ENCODE measurements around the gene CYP8B1. TPM values are rescaled to one million over a fixed set of nuclear protein-coding genes. Genes with fewer than 3 reads are reported as not detected.

CYP8B1 gene
- total and polyA plus RNA-seq, 3 experiments from 2014 or later: not detected

GRCh38 chr3:42855219-42855546, 20.5 kb downstream of the CYP8B1 start:
- ChIA-PET POLR2A (no interaction called here), CTCF (no interaction called here)
- Histone ChIP-seq H3K4me3 (ENCODE audit: low read length) (no peak overlapping the region), H3K36me3 (ENCODE audit: insufficient read depth, low read length) (no peaks in the 10 kb centered on the region), H3K4me1 (ENCODE audit: insufficient read depth, low read length) (no peaks in the 10 kb centered on the region), H3K9me3 (ENCODE audit: low read length) (no peaks in the 10 kb centered on the region), H3K27ac (ENCODE audit: low read depth, low read length) (no peak overlapping the region), H3K27me3 (ENCODE audit: insufficient read depth, low read length, poor library complexity, severe bottlenecking) (no peaks in the 10 kb centered on the region)
- Mint-ChIP-seq H3K4me1 (no peaks in the 10 kb centered on the region), H3K27ac (peak overlapping the region in 1 of 8 donors; percentile 13), H3K27me3 (peaks cover 11 to 35% of the 10 kb centered on the region in 2 donors), H3K36me3 (peaks cover 0 to 20% (median 0%) of the 10 kb centered on the region in 3 donors), H3K9me3 (no peaks in the 10 kb centered on the region), H3K4me3 (no peak overlapping the region)
- DNase-seq: no peak

DNA sequence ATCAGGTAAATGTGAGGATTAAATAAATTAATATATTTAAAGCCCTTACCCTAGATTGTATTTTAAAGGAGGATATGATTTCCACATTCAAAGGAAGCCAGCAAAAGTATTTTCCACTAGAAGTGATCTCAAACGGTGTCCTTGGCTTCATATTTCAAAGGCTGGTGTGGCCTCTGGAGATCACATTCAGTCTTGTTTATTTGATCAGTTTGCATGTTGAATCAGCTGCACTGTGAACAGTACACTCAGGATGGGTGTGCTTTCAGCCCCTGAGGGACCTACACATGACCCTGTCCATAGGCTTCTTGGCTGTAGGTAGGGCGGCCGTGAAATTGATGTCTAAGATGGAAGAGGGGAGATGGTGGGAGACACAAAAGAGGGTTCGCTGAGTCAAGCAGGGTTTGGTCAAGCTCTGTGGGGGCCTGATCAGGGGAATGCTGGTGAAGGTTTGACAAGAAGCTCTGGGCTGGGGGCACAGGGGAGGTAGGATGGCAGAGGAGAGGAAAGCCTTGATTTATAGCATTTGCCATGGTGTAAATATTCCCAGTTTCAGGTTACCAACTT, 21.9 kb downstream of the CYP8B1 start:
- no peak overlapping the region for H3K27ac Mint-ChIP-seq
- no peaks in the 10 kb centered on the region for H3K4me1 ChIP-seq (ENCODE audit: insufficient read depth, low read length)
- no peaks in the 10 kb centered on the region for H3K4me1 Mint-ChIP-seq
- H3K9me3 ChIP-seq (ENCODE audit: low read length): no peaks in the 10 kb centered on the region
- no peaks in the 10 kb centered on the region for H3K27me3 ChIP-seq (ENCODE audit: insufficient read depth, low read length, poor library complexity, severe bottlenecking)
- H3K36me3 ChIP-seq (ENCODE audit: insufficient read depth, low read length): no peaks in the 10 kb centered on the region
- H3K4me3 ChIP-seq (ENCODE audit: low read length): no peak overlapping the region
- peaks cover 0 to 17% (median 0%) of the 10 kb centered on the region in 3 donors for H3K36me3 Mint-ChIP-seq
- peaks cover 11 to 28% of the 10 kb centered on the region in 2 donors for H3K27me3 Mint-ChIP-seq
- H3K4me3 Mint-ChIP-seq: no peak overlapping the region
- no peaks in the 10 kb centered on the region for H3K9me3 Mint-ChIP-seq
- DNase-seq: no peak
- ChIA-PET POLR2A (no interaction called here), CTCF (no interaction called here)
- no peak overlapping the region for H3K27ac ChIP-seq (ENCODE audit: low read depth, low read length)

GRCh38 chr3:42853056-42853455, 22.6 kb downstream of the CYP8B1 start:
- no peak overlapping the region for H3K4me3 ChIP-seq (ENCODE audit: low read length)
- Mint-ChIP-seq H3K4me1 (no peaks in the 10 kb centered on the region), H3K27ac (no peak overlapping the region), H3K9me3 (no peaks in the 10 kb centered on the region), H3K36me3 (peaks cover 0 to 15% (median 0%) of the 10 kb centered on the region in 3 donors), H3K27me3 (peaks cover 11 to 24% of the 10 kb centered on the region in 2 donors), H3K4me3 (no peak overlapping the region)
- no peak overlapping the region for H3K27ac ChIP-seq (ENCODE audit: low read depth, low read length)
- ChIA-PET POLR2A (no interaction called here), CTCF (interaction anchor here (1.1 kb wide), 1 partner anchor 14 kb away, joined by 4 read pairs; no protein-coding TSS in a partner anchor)
- H3K4me1 ChIP-seq (ENCODE audit: insufficient read depth, low read length): no peaks in the 10 kb centered on the region
- no peak for DNase-seq
- H3K9me3 ChIP-seq (ENCODE audit: low read length): no peaks in the 10 kb centered on the region
- H3K36me3 ChIP-seq (ENCODE audit: insufficient read depth, low read length): no peaks in the 10 kb centered on the region
- H3K27me3 ChIP-seq (ENCODE audit: insufficient read depth, low read length, poor library complexity, severe bottlenecking): no peaks in the 10 kb centered on the region

- ChIA-PET POLR2A (no interaction called here), CTCF (interaction anchor here (1.1 kb wide), 1 partner anchor 15 kb away, joined by 4 read pairs; no protein-coding TSS in a partner anchor)
- Mint-ChIP-seq H3K4me3 (no peak overlapping the region), H3K27ac (no peak overlapping the region), H3K4me1 (peaks cover under 1 to 5% (median 4%) of the 10 kb centered on the region in 3 donors), H3K9me3 (no peaks in the 10 kb centered on the region), H3K36me3 (peaks cover 0 to 15% (median 0%) of the 10 kb centered on the region in 3 donors), H3K27me3 (peaks cover 11 to 24% of the 10 kb centered on the region in 2 donors)
- Histone ChIP-seq H3K4me1 (ENCODE audit: insufficient read depth, low read length) (peaks cover 3% of the 10 kb centered on the region), H3K9me3 (ENCODE audit: low read length) (no peaks in the 10 kb centered on the region), H3K27me3 (ENCODE audit: insufficient read depth, low read length, poor library complexity, severe bottlenecking) (no peaks in the 10 kb centered on the region), H3K4me3 (ENCODE audit: low read length) (no peak overlapping the region), H3K27ac (ENCODE audit: low read depth, low read length) (no peak overlapping the region), H3K36me3 (ENCODE audit: insufficient read depth, low read length) (no peaks in the 10 kb centered on the region)
- DNase-seq: no peak
These were observed 23.2 kb downstream of the CYP8B1 start for GRCh38 chr3:42852441-42852840.

DNA sequence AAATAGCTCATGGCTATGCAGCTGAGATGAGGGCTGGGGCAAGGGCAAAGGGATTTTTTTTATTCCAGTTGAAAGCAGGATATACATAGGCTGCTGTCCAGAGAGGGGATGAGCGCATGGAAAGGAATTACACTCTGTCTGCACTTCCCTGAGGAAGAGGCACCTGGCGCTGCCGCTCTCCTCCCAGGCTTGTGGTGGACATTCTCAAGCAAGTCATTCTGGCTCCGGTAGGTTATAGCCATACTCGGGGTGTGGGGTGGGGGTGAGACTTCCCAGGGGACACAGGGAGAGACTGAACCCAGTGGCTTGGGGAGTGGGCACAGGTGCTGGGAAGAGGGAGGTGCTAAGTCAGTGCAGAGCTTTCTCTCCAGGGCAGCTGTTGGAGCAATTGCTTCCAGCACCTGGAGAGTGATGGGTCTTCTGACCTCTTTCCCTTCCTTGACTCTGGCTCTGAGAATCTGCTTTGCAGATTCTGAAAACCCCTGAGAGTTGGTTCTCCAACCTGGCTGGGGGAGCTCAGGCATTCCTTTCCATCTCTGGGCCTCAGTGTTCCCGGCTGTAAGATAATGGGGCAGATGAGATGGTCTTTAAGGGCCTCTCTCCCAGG, 24.3 kb downstream of the CYP8B1 start:
- H3K27ac Mint-ChIP-seq: no peak overlapping the region
- H3K27me3 Mint-ChIP-seq: peaks cover 8 to 15% of the 10 kb centered on the region in 2 donors
- Histone ChIP-seq H3K4me3 (ENCODE audit: low read length) (no peak overlapping the region), H3K4me1 (ENCODE audit: insufficient read depth, low read length) (peaks cover 9% of the 10 kb centered on the region), H3K27me3 (ENCODE audit: insufficient read depth, low read length, poor library complexity, severe bottlenecking) (no peaks in the 10 kb centered on the region), H3K9me3 (ENCODE audit: low read length) (no peaks in the 10 kb centered on the region), H3K27ac (ENCODE audit: low read depth, low read length) (no peak overlapping the region), H3K36me3 (ENCODE audit: insufficient read depth, low read length) (no peaks in the 10 kb centered on the region)
- peaks cover 0 to 5% (median 0%) of the 10 kb centered on the region in 3 donors for H3K36me3 Mint-ChIP-seq
- POLR2A ChIA-PET: no interaction called here
- CTCF ChIA-PET: interaction anchor here (1.0 kb wide), 1 partner anchor 8 kb away, joined by 3 read pairs; no protein-coding TSS in a partner anchor
- H3K4me1 Mint-ChIP-seq: peaks cover 9 to 15% (median 14%) of the 10 kb centered on the region in 3 donors
- H3K4me3 Mint-ChIP-seq: no peak overlapping the region
- no peaks in the 10 kb centered on the region for H3K9me3 Mint-ChIP-seq
- no peak for DNase-seq

DNA sequence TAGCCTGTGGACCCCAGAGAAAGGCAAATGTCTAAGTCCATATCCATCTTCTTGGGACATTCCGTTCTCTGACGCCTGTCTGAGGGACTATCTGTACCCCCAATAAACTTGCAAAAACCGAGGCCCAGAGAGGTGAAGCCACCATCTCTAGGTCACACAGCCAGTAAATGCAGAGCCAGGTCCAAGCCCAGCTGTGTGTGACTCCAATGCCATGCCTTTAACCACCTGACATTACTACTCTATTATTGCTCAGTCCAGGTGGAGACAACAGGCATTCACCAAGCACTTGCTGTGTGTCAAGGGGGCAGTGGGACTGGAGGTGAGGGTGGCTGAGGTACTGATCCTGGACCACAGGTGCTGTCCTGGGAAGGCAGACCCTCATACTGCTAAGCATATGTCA, 25.4 kb downstream of the CYP8B1 start:
- Mint-ChIP-seq H3K4me3 (no peak overlapping the region), H3K4me1 (peaks cover 9 to 15% (median 14%) of the 10 kb centered on the region in 3 donors), H3K36me3 (peaks cover 0 to 2% (median 0%) of the 10 kb centered on the region in 3 donors), H3K27ac (no peak overlapping the region), H3K9me3 (no peaks in the 10 kb centered on the region), H3K27me3 (peaks cover 5 to 11% of the 10 kb centered on the region in 2 donors)
- Histone ChIP-seq H3K27me3 (ENCODE audit: insufficient read depth, low read length, poor library complexity, severe bottlenecking) (no peaks in the 10 kb centered on the region), H3K9me3 (ENCODE audit: low read length) (no peaks in the 10 kb centered on the region), H3K4me1 (ENCODE audit: insufficient read depth, low read length) (peaks cover 9% of the 10 kb centered on the region), H3K36me3 (ENCODE audit: insufficient read depth, low read length) (no peaks in the 10 kb centered on the region), H3K27ac (ENCODE audit: low read depth, low read length) (no peak overlapping the region), H3K4me3 (ENCODE audit: low read length) (no peak overlapping the region)
- ChIA-PET POLR2A (no interaction called here), CTCF (interaction anchor here (1.0 kb wide), 1 partner anchor 9 kb away, joined by 3 read pairs; no protein-coding TSS in a partner anchor)
- DNase-seq: no peak

- Histone ChIP-seq H3K4me3 (ENCODE audit: low read length) (no peak overlapping the region), H3K9me3 (ENCODE audit: low read length) (no peaks in the 10 kb centered on the region), H3K36me3 (ENCODE audit: insufficient read depth, low read length) (no peaks in the 10 kb centered on the region), H3K27me3 (ENCODE audit: insufficient read depth, low read length, poor library complexity, severe bottlenecking) (no peaks in the 10 kb centered on the region), H3K27ac (ENCODE audit: low read depth, low read length) (no peak overlapping the region), H3K4me1 (ENCODE audit: insufficient read depth, low read length) (peaks cover 9% of the 10 kb centered on the region)
- Mint-ChIP-seq H3K36me3 (no peaks in the 10 kb centered on the region), H3K4me3 (no peak overlapping the region), H3K9me3 (no peaks in the 10 kb centered on the region), H3K27me3 (peaks cover 4% of the 10 kb centered on the region in 2 donors), H3K27ac (no peak overlapping the region), H3K4me1 (peaks cover 9 to 15% (median 14%) of the 10 kb centered on the region in 3 donors)
- DNase-seq: no peak
- ChIA-PET POLR2A (no interaction called here), CTCF (no interaction called here)
These were observed 26.7 kb downstream of the CYP8B1 start for GRCh38 chr3:42849017-42849416.

GRCh38 chr3:42847731-42848130, 27.9 kb downstream of the CYP8B1 start:
- no peak for DNase-seq
- Histone ChIP-seq H3K9me3 (ENCODE audit: low read length) (no peaks in the 10 kb centered on the region), H3K4me3 (ENCODE audit: low read length) (no peak overlapping the region), H3K27ac (ENCODE audit: low read depth, low read length) (no peak overlapping the region), H3K27me3 (ENCODE audit: insufficient read depth, low read length, poor library complexity, severe bottlenecking) (no peaks in the 10 kb centered on the region), H3K4me1 (ENCODE audit: insufficient read depth, low read length) (peaks cover 9% of the 10 kb centered on the region), H3K36me3 (ENCODE audit: insufficient read depth, low read length) (no peaks in the 10 kb centered on the region)
- Mint-ChIP-seq H3K27ac (peak overlapping the region in 1 of 8 donors; percentile 49), H3K9me3 (no peaks in the 10 kb centered on the region), H3K36me3 (no peaks in the 10 kb centered on the region), H3K4me1 (peaks cover 9 to 15% (median 14%) of the 10 kb centered on the region in 3 donors), H3K4me3 (no peak overlapping the region), H3K27me3 (peaks cover 0 to 2% of the 10 kb centered on the region in 2 donors)
- CTCF ChIA-PET: no interaction called here
- POLR2A ChIA-PET: interaction anchor here (0.7 kb wide), 1 partner anchor 52 kb away, joined by 16 read pairs; no protein-coding TSS in a partner anchor
